GM18861 (cell line): ENCODE measurements around the gene LMTK3.
A peak's percentile ranks its signal among the peaks of the same experiment; 100 is the strongest.

Experiments used
- ATAC-seq: cut with Tn5 transposase; IDR thresholded peaks from one replicate; pipeline ENCODE4 v1.9.1; 2021; ENCODE audit not compliant: unreplicated experiment

The LMTK3 gene

DNA sequence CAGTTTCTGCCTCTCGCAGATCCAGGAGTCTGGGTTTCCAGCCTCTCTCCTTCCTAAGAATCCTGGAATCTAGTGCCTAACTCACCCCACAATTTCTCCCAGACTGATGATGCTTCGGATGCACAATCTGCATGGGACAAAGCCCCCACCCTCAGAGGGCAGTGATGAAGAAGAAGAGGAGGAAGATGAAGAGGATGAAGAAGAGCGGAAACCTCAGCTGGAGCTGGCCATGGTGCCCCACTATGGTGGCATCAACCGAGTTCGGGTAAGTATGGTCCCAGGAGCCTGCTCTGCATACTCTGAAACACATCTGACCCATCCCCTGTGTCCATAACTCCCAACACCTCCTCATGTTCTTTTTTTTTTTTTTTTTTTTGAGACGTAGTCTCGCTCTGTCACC is 65.1 kb downstream of the LMTK3 start:
- ATAC-seq, result no peak

DNA sequence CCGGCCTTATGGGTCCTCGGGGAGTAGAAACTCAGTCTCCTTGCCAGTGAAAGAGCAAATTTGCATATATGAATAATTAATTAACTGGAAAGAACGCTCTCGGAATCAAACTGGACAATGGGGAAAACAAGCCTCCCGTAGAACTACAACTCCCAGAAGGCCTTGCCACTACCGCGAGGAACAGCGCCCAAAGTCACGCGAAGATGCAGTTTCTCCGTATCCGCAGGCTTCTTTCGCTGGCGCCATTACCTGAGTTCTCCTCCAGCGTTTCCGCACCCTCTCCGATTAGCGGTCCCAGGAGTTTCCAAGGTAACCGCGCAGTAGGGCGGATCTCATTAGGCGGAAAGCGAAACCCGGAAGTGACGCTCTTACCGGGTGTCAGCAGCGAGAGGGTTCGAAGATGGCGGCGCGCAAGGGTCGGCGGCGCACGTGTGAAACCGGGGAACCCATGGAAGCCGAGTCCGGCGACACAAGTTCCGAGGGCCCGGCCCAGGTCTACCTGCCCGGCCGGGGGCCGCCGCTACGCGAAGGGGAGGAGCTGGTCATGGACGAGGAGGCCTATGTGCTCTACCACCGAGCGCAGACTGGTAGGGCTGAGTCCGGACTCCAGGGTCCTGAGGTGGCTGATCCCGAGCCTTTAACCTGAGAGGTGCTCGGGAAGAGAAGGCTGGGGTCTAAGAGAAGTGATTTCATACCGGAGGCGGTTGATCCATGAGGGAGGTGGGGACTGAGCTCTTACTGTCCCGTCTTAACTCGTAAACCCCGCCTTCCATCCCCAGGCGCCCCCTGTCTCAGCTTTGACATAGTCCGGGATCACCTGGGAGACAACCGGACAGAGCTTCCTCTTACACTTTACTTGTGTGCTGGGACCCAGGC is 65.8 kb downstream of the LMTK3 start, which contains the start of gene GRWD1:
Gene GRWD1 (plus strand): TSS at position 378 of the 876 bp plus-strand sequence. CDS start 23 bp downstream, at position 401.
- peak; percentile 84 for ATAC-seq

DNA sequence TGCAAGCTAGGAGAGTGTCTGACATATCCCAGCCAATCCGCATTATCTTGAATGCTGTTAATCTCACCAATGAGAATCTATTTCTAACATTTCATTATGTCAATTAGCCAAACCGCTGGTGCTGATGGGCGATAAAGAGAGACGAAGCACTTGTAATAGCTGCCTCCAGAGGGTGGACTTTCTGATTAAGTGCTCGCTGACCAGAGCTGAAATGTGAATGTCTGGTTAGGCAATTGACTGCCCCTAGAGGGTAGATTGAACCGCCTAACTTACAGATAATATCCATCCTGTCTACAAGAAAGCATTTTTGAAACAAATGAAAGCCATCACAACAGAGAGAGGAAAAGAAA is 66.4 kb downstream of the LMTK3 start:
- ATAC-seq, result peak; percentile 24

DNA sequence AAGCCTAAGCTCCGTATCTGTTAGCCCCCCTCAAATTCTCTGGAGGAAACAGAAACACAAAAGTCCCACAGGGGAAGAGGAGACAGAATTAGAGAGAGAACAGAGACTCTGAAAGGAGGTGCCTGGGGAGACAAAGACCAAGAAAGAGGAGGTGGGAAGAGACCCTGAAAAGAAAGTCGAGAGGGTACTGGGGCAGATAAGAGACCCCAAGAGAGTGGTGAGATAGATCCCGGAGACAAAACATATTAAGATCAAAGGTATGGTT is 66.8 kb downstream of the LMTK3 start:
- ATAC-seq, result no peak

DNA sequence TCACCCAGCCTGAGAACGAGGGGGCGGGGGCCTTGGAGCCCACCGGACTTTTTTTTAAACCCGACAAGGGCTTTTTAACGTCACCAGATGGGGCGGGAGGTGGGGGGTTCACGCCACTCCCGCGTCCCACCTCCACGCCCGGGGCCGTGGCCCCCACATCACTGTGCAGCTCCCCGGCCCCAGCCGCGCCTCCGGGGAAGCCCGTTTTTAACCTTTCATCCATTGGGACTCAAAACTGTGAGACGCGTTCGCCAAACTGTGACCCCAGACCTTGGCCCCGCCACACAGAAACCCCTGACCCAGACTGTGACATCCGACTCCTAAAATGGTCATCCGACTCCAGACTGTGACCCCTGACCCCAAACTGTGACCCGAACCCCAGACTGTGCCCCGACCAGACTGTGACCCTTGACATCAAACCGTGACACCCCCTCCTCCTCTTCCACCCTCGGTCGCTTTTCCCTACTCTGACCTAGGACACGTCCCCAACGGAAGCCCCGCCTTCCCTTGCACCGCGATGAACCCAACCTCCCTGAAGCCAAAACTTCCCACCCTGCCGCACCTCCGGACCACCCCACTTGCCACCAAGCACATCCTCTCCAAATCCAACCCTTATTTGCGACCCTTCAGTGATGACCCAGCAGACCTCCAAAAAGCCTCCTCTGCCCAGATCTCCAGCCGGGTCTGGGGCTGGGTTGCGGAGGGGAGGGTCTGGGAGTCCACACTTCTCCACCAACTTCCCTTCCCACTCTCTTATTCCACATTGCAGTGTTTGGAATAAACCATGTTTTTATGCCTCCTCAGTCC is 67.3 kb downstream of the LMTK3 start:
- ATAC-seq, result no peak

DNA sequence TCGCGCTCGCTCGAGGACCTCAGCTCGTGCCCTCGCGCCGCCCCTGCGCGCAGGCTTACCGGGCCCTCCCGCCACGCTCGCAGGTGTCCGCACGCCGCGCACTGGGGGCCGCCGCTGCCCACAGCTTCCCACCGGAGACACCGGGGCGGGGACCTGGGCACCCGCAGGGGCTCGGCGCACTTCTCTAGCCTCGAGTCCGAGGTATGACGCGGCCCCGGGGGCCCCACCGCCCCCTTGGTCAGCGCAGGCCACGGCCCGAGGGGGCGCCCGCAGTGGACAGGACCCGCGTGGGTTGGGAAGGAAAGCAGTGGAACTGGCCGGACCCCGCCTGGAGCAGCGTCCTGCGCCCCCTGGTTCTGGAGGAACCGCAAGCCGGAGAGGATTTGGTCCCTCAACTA is 67.9 kb downstream of the LMTK3 start:
- ATAC-seq, result no peak

DNA sequence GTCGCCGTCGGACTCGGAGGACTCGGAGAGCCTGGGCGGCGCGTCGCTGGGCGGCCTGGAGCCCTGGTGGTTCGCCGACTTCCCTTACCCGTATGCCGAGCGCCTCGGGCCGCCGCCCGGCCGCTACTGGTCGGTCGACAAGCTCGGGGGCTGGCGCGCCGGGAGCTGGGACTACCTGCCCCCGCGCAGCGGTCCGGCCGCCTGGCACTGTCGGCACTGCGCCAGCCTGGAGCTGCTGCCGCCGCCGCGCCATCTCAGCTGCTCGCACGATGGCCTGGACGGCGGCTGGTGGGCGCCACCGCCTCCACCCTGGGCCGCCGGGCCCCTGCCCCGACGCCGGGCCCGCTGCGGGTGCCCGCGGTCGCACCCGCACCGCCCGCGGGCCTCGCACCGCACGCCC is 68.4 kb downstream of the LMTK3 start:
- no peak for ATAC-seq

DNA sequence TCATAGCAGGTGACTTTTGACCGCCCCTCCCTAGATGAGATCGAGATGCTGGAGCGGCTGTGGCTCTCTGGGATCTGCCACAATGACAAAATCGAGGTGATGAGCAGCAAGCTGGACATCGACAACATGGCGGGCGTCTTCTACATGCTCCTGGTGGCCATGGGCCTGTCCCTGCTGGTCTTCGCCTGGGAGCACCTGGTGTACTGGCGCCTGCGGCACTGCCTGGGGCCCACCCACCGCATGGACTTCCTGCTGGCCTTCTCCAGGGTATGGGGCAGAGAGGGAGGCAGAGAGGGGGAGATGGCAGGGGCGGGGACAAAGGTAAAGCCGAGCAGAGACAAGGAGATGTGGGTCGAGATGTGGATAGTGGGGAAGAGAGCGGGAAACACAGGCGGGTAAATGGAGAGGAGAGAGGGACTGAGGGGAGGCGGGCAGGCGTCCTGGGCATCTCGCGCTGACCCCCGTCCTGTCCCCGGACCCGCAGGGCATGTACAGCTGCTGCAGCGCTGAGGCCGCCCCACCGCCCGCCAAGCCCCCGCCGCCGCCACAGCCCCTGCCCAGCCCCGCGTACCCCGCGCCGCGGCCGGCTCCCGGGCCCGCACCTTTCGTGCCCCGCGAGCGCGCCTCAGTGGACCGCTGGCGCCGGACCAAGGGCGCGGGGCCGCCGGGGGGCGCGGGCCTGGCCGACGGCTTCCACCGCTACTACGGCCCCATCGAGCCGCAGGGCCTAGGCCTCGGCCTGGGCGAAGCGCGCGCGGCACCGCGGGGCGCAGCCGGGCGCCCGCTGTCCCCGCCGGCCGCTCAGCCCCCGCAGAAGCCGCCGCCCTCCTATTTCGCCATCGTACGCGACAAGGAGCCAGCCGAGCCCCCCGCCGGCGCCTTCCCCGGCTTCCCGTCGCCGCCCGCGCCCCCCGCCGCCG is 69.3 kb downstream of the LMTK3 start:
- ATAC-seq, result no peak

DNA sequence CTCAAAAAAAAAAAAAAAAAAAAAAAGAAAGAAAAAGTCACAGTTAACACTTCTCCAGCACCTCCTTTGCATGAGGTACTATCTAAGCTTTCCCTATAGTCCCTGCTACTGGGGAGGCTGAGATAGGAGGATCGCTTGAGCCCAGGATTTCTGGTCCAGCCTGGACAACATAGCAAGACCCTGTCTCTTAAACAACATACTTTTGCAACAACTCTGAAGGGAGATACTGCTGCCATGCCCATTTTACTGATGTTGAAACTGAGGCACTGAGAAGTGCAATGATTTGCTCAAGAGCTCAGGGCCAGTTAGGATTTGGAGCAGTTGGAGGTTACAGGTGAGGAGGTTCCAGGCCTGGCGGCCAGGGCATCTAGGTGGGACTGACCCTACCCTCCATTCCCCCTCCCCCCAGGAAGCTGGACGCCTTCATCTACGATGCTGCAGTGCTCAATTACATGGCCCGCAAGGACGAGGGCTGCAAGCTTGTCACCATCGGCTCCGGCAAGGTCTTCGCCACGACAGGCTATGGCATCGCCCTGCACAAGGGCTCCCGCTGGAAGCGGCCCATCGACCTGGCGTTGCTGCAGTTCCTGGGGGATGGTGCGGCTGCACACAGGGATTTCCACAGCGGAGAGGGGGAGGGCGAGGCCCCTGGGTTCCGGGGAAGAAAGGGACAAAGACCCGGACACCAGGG is 70.1 kb downstream of the LMTK3 start:
- ATAC-seq, result no peak

DNA sequence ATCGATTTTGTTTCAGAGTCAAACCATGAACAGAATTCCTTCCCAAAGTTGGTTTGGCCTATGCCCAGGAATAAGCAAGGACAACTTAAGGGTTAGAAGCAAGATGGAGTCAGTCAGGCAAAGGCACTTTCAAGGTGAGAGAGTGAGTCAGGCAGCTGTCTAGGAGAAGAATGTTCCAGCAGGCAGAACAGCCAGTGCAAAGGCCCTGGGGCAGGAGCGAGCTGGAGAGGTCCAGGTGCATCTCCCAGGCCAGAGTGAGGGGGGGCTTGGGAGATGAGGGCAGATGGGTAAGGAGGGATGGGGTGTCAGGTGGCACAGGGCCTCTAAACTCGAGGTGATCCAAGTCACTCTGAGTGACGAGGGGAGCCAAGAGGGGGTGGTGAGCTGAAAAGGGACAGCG is 75.0 kb downstream of the LMTK3 start:
- no peak for ATAC-seq
